GM21515 (cell line): ENCODE measurements around the gene RPS6KB2.
"Not testable (repeated sequence)": the region's sequence is repeated elsewhere in the genome, so short reads cannot be mapped to it uniquely, and the experiment has no call there.

Experiments
- ATAC-seq: cut with Tn5 transposase; IDR thresholded peaks from one replicate; pipeline ENCODE4 v1.9.1; 2021; ENCODE audit not compliant: unreplicated experiment

Gene RPS6KB2

DNA sequence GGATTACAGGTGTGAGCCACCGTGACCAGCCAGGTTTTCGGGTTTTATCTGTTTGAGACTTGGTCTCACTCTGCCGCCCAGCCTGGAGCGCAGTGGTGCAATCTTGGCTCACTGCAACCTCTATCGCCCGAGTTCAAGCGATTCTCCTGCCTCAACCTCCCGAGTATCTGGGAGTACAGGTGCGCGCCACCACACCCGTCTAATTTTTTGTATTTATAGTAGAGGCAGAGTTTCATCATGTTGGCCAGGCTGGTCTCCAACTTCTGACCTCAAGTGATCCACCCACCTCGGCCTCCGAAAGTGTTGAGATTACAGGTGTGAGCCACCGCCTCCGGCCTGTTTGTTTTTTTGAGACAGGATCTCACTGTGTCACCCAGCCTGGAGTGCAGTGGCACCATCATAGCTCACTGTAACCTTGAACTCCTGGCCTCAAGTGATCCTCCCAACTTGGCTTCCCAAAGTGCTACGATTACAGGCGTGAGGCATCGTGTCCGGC, 882 bp upstream of the RPS6KB2 start:
- not testable (repeated sequence) for ATAC-seq

DNA sequence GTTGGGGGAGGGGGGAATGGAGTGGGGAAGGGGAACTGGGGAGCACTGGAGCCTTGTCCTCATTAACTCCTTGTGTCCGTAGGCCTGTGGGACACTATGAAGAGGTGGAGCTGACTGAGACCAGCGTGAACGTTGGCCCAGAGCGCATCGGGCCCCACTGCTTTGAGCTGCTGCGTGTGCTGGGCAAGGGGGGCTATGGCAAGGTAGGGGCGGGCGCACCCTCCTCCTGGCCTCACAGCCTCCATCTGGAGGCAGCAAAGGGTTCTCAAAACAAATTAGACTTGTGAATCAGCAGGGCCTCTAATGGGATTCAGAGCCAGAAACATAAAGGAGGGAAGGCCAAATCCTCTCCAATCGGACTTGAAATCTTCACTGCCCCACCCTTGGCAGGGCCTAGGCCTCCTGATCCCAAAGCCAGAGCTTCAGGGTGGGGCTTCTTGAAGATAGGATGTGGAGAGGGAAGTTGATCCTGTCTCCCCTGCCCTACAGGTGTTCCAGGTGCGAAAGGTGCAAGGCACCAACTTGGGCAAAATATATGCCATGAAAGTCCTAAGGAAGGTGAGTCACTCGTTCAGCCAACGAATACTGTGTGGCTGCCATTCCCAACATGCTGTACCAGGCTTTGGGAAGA, 859 bp downstream of the RPS6KB2 start:
- ATAC-seq = no peak

DNA sequence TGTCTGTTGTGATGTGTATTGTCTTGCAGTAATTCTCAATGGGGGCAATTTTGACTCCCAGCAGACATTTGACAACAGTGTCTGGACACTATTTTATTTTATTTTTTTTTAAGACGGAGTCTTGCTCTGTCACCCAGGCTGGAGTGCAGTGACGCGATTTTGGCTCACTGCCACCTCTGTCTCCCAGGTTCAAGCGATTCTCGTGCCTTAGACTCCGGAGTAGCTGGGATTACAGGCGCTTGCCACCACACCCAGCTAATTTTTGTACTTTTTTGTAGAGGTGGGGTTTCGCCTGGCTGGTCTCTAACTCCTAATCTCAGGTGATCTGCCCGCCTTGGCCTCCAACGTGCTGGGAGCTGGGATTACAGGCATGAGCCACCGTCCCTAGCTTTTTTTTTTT, 1.4 kb downstream of the RPS6KB2 start:
- no peak for ATAC-seq

DNA sequence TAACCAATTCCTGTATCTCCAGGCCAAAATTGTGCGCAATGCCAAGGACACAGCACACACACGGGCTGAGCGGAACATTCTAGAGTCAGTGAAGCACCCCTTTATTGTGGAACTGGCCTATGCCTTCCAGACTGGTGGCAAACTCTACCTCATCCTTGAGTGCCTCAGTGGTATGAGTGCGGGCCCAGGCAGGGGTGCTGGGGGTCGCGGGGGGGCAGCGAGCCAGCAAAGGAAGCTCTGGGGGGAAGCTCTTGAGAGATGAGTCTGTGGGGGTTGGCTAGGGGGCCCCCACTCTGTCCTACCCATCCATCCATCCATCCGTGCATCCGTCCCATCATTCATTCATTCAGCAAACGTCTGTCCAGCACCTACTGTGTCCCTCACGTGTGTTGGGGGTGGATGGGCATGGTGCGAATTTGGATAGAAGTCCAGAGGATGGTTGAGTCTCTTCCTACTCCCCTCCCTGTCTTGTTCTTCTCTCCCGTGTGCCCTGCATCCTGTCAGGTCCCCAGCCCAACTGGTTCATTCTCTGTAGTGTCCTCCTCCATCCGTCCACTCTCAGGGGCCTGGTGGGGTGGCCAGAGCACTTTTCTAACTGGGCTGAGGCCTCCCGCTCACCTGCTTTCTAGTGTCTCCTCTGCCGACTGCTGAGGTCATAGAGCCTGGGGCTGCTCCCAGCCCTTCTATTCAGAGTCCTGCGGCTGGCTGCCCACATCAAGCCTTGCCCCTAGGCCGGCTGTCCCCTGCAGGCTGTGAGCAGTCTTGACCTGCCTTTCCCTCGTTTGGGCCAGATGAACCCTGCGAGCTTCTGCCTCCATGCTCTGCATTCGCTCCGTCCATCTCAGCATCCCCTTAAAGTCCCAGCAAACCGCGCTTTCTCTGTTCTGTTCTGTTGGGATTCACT, 3.3 kb downstream of the RPS6KB2 start:
- ATAC-seq = no peak

DNA sequence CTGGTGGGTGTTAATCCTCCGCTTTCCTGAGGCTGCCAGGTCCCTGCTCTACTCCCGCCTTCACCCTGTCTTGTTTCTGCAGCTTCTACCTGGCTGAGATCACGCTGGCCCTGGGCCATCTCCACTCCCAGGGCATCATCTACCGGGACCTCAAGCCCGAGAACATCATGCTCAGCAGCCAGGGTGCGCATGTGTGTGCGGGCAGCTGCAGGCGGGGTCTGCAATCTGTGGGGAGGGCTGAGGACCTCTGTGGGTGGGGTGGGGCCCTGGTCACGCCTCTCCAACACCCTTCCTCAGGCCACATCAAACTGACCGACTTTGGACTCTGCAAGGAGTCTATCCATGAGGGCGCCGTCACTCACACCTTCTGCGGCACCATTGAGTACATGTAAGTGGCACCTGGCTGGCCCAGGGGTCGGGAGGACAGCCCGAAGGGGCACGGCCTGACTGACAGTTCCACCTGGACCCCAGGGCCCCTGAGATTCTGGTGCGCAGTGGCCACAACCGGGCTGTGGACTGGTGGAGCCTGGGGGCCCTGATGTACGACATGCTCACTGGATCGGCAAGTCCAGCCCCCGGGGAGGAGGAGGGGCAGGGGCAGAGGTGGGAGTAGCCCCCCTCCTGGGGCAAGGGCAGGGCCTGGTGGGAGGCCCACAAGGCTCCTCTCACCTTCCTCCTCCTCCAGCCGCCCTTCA, 4.5 kb downstream of the RPS6KB2 start:
- ATAC-seq = no peak

DNA sequence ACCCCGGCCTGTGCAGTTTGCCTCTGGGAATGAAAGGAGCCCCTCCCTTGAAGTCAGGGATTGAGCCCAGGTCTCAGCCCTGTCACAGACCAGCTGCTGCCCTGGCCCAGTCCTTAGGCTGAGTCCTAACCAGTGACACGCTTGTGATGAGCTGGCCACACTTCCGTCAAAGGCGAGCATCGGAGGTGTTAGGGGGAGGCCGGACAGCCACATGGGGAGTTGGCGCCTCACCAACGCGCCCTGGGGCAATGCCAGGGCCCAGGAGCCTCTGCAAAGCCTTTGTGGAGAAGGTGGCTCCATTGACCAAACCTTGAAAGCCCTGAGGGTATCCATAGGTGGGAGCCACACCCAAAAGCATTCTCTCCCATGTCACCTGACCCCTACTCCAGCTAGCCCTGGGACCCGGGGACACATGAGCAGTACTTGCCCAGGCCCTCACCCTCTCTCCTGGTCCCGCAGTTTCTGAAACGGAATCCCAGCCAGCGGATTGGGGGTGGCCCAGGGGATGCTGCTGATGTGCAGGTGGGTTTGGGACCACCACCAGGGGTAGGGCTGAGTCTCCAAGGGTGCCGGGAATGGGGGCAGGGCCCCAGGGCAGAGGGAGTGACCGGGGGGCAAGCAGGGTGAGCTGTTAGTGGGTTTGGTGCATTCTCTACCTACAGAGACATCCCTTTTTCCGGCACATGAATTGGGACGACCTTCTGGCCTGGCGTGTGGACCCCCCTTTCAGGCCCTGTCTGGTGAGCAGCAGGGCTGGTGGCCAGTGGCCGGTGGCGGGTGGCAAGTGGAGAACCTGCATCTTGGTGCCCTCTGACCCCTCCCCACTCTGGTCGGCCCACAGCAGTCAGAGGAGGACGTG, 5.5 kb downstream of the RPS6KB2 start:
- ATAC-seq = no peak

DNA sequence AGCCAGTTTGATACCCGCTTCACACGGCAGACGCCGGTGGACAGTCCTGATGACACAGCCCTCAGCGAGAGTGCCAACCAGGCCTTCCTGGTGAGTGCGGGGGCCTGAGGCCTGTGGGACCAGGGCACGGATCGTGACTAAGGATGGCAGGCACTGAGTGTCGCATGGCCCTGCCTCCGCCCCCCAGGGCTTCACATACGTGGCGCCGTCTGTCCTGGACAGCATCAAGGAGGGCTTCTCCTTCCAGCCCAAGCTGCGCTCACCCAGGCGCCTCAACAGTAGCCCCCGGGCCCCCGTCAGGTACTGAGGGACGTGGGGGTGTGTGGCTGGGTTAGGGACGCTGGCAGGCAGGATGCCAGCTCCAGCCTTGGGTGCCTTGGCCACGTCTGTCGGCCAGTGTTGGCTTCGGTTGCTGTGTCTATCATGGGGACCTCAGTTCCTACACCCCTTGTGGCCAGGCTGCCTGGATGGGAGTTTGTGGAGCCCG, 6.1 kb downstream of the RPS6KB2 start:
- no peak for ATAC-seq

DNA sequence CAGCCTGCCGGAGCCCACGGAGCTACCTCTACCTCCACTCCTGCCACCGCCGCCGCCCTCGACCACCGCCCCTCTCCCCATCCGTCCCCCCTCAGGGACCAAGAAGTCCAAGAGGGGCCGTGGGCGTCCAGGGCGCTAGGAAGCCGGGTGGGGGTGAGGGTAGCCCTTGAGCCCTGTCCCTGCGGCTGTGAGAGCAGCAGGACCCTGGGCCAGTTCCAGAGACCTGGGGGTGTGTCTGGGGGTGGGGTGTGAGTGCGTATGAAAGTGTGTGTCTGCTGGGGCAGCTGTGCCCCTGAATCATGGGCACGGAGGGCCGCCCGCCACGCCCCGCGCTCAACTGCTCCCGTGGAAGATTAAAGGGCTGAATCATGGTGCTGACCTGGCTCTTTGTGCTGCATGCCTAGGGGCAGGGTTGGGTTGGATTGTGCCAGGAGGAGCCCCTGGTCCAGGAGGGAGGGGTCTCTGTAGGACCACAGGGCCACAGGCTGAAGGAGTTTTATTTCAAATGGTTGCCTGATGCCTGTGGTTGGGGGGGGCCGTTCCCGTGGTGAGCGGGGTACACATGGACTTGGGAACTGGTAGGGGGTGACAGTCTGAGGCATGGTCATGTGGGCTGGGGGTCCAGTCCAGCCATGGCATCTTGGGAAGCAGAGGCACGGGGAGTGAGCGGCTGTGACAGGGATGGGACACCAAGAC, 6.9 kb downstream of the RPS6KB2 start:
- ATAC-seq = no peak

DNA sequence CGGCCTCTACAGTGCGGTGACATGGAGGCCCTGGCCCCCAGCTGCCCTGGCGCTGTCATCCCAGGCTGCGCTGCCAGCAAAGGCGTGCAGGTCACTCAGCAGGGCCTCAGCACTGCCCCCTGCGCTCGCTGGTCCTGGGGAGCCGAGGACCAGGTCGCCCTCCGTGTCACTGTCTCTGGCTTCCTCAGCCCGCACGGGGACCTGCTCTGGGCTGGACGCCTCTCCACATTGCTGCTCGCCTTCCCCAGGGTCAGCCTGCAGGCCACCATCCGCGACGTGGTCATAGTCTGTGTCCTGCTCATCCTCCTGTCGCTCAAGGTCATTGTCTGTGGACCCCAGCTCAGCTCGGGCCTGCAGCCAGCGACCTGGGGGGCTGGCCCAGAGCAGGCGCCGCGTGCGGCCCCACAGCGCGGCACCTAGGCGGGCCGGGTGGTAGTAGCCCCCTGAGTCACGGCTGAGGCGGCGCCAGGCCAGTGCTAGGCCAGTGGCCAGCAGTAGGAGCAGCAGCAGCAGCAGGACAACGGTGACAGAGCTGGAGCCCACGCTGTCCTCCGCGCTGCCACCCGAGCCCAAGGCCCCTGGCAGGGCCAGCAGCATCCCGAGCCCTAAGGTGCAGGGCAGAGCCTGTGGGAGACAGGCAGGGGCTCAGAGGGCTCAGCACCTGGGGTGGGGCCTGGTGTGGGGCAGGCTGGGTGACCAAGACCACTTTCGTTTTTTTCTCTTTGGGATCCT, 7.6 kb downstream of the RPS6KB2 start:
- no peak for ATAC-seq

DNA sequence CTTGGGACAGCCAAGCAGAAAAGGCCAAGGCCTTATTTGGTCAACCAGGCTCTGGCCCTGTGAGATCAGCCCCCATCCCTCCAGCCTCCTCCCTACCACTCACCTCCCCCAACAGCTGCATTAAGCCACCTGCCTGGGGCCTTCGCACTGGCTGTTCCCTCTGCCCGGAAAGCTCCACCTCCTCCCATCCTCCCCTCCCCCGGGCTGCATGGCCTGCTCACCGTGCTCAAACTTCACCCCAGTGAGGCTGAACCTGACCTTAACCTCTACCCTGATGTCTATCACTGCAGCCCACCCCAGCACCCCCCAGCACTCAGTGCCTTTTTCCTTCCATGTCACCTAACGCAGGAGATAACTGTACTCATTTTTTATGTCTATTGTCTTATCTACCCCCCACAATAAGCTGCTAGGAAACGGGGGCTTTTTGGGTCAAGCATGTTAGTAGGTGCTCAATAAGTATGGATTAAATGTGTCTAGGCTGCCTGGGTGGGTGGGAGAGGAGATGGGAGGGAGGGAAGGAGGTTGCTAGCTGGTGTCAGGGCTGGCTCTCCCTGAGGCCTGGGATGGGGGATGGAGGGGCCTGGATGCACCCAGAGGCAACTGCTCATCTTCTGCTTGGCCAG, 8.3 kb downstream of the RPS6KB2 start:
- ATAC-seq = peak; percentile 30

DNA sequence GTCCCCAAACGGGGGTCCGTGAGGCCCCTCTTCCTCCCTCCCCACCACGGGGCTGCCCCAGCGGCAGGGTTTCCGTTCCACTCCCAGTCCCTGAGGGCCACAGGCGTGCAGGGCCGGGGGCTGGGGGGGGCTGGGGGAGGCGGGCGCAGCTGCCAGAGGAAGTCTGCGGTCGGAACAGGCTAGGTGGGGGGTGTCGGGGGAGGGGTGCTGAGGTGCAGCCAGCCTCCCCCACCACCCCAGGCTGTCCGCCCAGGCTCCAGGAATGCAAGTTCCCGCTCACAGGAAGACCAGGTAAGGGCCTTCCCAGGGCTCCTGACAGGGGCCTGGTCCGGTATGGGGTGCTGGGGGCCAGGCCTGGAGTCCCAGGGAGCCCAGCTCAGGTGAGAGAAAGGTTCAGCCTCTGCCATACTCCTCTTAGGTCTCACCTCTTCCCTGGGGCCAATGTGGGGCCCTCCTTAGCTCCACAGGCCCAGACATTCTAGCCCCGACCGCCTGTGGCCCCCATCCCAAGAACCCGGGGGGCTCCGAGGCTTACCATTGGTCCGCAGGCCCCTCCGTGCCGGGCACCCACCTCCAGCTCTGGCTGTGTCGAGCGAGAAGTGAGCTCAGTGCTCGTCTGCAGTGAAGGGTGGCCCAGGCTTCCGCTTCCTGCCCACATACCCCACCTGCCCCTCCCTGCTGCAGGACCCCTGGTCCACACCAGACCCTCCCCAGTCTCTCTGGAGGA, 9.0 kb downstream of the RPS6KB2 start, which contains the start of gene PTPRCAP:
PTPRCAP (minus strand) TSS at position 601 of the 727 bp plus-strand sequence; CDS start at position 538, 63 bp downstream.
- no peak for ATAC-seq

DNA sequence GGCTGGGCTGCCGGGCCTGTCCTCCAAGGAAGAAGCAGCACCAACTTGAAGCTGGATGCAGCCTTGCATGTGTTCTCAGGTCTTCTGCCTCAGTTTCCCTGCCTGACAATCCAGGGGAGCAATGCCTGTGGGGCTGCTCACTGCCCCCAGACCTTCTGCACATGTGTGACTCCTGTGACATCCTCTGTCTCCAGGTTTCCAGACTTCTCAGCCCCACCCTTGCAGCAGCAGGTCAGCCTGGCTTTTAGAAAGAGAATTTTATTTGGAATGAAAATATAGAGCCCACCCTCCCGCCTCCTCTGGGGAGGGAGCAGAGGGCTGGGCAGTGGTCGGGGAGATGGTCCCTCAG, 9.5 kb downstream of the RPS6KB2 start:
- ATAC-seq = no peak

DNA sequence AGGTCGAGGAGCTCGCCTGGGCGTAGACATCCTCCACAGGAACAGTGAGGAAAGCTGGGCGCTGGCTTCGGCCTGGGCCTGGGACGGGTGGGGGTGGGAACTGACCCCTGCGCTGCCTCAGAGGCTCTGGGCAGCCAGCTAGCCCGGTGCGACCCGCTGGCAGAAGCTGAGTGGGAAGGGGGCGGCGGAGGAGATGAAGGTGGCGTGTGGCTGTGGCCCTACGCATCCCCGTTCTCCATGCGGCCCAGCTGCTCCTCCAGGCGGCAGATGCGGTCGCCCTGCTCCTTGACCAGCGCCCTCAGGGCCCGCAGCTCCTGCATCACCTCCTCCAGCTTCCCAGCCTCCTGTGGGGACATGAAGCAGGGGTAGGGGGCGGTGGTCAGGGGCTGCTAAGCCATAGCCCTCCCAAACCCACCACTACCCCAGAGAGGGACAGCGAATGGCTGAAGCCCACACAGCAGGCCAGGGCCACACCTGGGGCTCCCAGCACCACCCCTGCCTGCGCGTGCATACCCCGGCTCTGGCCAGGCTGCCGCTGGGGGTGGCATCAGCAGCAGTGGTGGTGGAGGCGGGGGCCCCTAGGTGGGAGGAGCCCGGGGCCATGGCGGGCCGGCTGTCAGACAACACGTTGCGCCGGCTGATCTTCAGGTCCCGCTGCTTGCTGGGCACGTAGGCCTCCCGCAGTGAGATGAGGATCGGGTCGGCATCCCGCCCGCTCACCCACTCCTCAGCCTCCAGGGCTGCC, 10.0 kb downstream of the RPS6KB2 start:
- ATAC-seq = no peak

DNA sequence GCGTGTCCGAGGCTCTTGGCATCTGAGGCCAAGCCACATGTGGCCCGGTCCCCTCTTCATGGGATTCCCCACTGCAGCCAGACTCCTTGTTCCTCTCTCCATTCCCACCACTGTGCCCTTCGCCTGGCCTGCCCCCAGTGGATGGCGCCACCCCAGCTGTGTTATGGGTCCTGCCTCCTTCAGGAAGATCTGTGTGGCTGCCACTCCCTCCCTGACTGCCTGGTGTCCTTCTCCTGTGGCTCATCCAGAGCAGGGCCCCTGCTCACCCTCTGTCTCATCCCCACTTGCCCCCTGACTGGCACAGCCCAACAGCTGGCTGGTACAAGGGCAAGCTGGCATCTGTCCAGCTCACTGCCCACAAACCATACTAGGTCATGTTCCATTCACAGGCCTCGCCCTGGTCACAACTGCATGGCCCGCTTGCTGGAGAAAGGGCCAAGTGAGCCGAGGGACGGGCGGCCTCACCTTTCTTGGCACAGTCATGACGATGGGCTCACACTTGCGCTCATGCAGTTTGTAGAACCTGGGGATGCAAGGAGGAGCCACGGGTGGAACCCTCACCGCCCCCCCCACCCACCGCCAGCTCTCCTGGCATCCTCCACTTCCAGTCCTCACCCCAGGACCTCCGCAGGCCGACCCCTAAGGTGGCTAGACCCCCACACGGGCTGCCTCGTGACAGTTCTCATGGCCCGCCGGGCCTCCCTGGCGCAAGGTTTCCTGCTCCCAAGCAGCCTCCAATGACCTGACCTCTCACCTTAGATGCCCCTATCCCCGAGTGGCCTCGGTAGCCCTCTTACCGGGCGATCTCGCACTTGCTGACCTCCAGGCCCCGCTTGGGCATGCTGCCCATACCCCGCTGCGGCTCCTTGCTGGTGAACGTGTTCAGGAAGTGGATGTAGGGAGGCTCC, 11.3 kb downstream of the RPS6KB2 start:
- no peak for ATAC-seq

DNA sequence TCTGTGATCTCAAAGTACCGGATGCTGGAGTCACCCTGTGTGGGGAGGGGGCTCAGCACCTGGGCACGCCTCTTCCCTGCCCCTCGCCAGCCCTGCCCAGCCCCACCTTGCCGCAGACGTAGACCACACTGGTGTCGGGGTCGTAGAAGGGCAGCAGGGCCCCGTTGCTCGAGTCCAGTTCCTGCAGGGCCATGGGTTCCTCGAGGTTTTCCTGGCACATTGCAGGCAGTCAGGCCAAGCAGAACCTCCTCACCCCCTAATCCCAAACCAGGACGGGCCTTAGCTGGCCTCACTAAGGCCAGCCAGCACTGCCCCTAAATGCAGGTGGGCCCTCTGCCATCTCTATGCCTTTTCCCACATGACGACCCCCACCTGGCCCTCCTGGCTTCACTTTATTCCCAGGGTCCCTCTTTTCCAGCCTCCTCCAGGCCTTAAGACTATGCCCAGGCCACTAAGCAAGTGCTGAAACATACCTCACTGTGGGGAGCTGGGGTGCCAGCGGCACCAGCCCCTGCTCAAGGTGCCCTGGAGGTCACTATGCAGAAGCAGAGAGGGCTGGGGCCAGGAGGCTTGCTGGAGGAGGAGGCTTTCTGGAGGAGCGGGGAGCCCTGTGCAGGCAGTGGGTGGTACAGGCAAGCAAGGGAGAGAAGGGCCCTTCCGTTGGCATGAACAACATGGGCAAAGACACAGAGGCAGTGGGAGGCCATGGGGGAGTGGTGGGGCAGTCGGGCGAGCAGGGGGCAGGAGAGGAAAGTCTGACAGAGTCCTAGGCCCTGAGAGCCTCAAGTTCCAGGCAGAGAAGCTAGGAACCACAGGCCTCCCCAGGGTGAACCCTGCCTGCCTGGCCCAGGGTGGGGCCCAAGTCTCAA, 12.2 kb downstream of the RPS6KB2 start:
- no peak for ATAC-seq
